GM21447 (cell line): ENCODE data around the gene CCDC6.
"Not testable (repeated sequence)": the region's sequence is repeated elsewhere in the genome, so short reads cannot be mapped to it uniquely, and the experiment has no call there.

ENCODE experiments used
- ATAC-seq: cut with Tn5 transposase; IDR thresholded peaks from one replicate; pipeline ENCODE4 v1.9.1; 2021; ENCODE audit not compliant: unreplicated experiment

CCDC6 gene

GRCh38 chr10:59905731-59906416 lies 482 bp downstream of the CCDC6 start:
- ATAC-seq = peak; percentile 0

GRCh38 chr10:59905066-59905730 lies 1.2 kb downstream of the CCDC6 start:
- peak; percentile 48 for ATAC-seq

DNA sequence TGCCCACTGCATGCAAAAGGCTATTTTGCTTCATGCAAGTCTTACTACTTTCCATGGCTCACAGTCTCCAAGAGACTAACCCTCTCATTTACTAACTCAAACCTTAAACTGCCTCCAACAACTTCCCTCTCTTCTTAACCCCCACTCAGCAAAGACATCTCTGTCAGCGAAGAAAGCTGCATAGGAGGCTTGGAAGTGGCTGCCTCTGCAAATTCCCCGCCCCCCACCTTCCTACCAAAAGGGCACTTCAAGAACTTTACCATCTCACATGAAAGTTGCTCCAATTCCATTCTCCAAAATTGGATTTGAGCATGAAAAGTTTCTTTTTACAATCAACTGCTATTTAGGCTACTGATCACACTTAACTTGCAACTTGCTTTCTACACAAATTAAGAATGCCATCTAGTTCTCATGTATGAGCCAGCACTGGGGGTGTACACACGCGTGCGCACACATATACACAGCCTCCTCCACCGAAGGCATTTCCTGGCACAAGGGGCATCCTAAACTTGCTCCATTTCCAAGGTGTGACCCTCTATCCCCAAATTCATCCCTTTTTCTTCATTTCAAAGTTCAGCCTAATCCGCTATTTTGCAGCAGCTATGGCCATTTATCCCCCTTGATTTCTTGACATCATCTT lies 1.8 kb downstream of the CCDC6 start:
- no peak for ATAC-seq

DNA sequence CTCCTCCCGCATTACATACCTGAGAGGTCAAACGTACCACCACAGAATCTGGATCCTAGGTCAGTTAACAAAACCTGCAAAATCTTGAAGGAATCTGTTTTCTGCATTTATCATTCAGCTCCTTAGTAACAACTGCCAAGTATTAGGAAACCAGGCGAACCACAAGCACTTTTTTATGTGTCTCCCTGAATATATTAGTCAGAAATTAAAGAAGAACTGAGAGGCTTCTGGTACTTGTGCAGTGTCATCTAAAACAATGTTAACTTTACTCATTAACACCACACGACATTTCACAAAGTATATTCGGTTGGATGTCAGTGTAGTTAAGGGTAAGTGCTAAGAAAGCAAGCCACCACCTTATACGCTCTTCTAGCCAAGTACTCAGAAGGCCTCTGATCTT lies 2.5 kb downstream of the CCDC6 start:
- ATAC-seq = no peak

DNA sequence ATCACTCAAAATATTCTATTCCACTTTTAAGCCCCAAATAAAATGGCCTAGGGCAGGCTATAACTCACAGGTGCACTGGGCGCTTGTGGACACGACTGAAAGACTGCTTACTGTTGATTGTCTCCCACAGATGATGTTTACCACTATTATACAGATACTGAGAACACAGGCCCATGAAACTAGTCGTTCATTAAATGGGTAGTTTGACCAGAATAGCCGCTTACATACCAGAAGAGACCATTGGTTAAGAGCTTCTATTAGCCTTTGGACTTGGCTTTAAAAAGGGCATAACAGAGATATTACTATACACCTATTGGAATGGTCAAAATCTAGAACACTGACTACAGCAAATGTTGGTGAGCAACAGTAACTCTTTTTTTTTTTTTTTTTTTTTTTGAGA lies 4.3 kb downstream of the CCDC6 start:
- ATAC-seq = no peak

DNA sequence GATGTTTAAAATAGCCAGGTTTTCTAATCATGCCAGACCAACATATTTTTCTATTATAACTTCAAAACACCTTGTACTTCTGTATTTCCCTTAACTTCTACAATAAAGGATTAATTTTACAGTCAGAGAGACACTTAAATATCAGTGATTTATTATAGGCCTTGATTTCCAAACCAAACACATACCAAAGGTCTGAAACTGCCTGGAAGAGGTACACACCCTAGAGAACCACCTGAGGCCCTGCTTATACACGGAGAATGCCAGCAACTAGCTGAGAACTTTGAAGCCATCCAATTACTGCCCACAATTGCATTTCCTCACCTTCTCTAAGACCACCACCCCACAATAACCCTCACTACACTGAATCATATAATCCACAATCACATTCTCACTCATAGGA lies 4.9 kb downstream of the CCDC6 start:
- ATAC-seq = no peak

GRCh38 chr10:59900048-59900727 lies 6.2 kb downstream of the CCDC6 start:
- no peak for ATAC-seq

GRCh38 chr10:59898125-59898835 lies 8.1 kb downstream of the CCDC6 start:
- ATAC-seq = no peak

- ATAC-seq = no peak
These were observed 10.2 kb downstream of the CCDC6 start for GRCh38 chr10:59896191-59896590.

DNA sequence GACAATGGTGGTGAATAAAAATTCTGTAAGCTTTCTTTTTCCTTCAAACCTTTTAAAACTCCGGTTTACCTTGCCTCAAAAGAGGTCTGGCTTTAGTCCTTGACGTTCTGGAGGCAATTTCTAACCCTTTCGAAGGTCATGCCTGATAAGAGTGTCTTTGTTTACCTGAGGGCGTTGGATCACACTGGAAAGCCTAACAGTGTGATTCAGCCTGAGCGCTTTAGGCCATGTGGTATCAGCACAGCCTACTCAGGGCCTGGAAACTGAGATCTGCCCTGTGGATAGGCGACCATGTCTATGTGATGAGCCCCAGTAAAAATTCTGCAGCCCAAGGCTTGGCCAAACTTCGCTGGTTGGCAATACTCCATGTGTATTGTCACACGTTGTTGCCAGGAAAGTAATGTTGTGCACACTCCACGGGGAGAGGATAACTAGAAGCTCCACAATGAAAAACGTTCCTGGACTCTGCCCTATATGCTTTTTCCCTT lies 10.7 kb downstream of the CCDC6 start:
- ATAC-seq = no peak

- ATAC-seq = no peak
These were observed 12.2 kb downstream of the CCDC6 start for GRCh38 chr10:59894114-59894513.

- no peak for ATAC-seq
These were observed 13.7 kb downstream of the CCDC6 start for GRCh38 chr10:59892697-59893096.

- ATAC-seq = no peak
These were observed 14.4 kb downstream of the CCDC6 start for GRCh38 chr10:59891936-59892335.

DNA sequence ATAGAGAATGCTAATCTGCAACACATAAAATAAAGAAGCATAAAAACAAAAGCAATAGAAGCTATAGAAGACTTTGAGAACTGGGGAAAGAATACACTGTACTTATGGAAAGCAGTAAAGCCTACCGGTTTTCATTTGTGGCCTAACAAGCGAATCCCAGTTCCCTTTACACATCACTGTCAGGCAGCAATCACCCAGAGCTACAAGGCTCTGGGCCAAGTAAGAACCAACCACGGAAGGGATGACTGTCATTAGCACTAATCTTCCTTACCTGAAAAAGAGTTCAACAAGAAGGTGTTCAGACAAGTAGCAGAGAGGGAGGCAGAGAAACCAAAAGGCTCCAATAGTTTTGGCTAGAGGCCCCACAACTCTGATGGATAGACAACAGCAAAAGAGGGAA lies 15.0 kb downstream of the CCDC6 start:
- no peak for ATAC-seq

DNA sequence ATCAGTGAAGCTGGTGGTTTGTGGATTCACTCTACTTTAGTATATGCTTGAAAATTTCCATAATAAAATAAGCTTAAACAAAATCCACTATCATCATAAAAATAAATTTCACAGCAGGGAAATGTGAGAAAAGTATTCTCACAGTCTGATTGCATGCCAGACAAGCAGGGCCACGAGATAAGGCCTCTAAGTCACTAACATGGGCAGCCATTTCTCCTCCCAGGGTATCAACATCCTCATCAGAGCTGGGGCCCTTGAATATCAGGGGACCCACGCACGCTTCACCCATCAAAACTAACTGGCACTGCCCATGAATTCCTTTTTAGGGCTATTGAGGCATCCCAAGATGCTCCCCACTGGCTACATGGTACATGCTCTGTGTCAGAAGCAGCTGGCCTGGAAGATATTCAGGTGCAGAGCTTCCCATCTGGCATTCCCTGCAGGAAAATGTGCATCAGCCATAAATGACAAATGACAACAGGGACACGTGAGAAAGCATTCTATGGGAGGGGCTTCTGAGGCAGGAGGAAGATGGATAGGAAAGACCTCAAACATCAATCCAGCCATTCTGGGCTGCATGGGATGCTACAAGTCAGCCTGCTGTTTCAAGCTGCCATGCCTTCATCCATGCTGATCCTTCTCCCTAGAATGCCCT lies 17.4 kb downstream of the CCDC6 start:
- no peak for ATAC-seq

GRCh38 chr10:59887972-59888640 lies 18.2 kb downstream of the CCDC6 start:
- ATAC-seq = no peak

GRCh38 chr10:59887006-59887405 lies 19.4 kb downstream of the CCDC6 start:
- ATAC-seq = no peak

DNA sequence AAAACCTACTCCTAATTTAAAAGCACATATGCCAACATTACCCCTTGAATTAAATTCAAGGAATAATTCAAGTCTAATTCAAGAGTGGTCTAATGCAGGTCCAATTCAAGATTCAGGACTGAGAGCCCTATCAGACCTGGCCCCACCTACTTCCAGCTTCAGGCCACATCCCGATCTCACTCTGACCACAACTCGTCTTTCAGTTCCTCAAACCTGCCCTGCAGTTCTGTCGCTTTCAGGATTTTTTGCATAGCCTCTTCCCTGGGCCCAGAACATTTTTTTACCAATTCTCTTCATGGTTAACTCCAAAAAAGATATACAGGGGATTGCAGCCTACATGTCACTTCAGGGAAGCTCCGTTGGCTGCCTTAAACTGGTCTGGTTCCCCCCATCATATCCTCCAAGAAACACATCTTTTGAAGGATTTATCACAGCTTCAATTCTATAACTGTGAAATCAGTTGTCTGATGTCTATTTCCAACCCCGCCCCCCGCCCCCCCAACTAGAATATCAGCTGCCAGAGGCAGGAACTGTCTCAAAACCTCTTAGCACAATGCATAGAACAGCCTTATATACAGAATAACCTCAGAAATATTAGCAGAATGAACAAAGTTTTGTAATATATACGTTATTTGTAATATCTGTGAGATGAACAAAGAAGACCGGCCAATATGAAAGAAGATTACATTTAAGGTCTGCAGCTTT lies 20.8 kb downstream of the CCDC6 start:
- ATAC-seq = peak; percentile 81

DNA sequence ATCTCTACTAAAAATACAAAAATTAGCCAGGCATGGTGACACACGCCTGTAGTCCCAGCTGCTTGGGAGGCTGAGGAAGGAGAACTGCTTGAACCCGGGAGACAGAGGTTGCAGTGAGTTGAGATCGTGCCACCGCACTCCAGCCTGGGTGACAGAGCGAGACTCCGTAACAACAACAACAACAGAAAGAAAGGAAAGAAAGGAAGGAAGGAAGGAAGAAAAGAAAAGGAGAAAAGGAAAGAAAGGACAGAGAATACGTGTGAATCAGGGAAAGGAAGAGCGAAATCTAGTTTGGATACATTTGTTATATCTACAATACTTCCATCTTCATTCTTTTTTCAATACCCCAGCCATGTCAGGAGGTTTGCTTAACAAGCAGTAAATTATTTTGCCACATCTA lies 21.5 kb downstream of the CCDC6 start:
- not testable (repeated sequence) for ATAC-seq
